Muscle of leg (tissue), 11 donors: ENCODE measurements around the gene KIAA1958. TPM values are rescaled to one million over a fixed set of nuclear protein-coding genes. Genes with fewer than 3 reads are reported as not detected.

Source experiments
- DNase-seq: peaks from one replicate; pipeline ENCODE4 v3.0.0; 2013
- H3K27ac ChIP-seq: one replicate; pipeline ENCODE4 v1.5.1; 2013; ENCODE audit warnings: mild to moderate bottlenecking, low read length, control low read depth
- H3K27me3 ChIP-seq: one replicate; pipeline ENCODE4 v1.6.1; 2013; ENCODE audit warnings: low read length; ENCODE audit not compliant: control insufficient read depth, insufficient read depth
- H3K36me3 ChIP-seq: one replicate; pipeline ENCODE4 v1.6.1; 2013; ENCODE audit warnings: low read length; ENCODE audit not compliant: control insufficient read depth, insufficient read depth
- H3K4me1 ChIP-seq: one replicate; pipeline ENCODE4 v1.6.1; 2013; ENCODE audit warnings: low read length; ENCODE audit not compliant: control insufficient read depth, insufficient read depth
- H3K4me3 ChIP-seq: one replicate; pipeline ENCODE4 v1.5.1; 2013; ENCODE audit warnings: low read length, control low read depth
- H3K9me3 ChIP-seq: replicated peaks from 2 replicates; pipeline ENCODE4 v1.6.1; 2013; ENCODE audit warnings: low read depth, low read length; ENCODE audit not compliant: control insufficient read depth
- WGBS: methylation state at CpG from one replicate; pipeline ENCODE4 v1.1.5; 2013; ENCODE audit warnings: missing lambda C conversion rate; ENCODE audit not compliant: insufficient coverage; 5-methylcytosine and 5-hydroxymethylcytosine counted together
- polyA plus RNA-seq, 8 donors: library from polyadenylated mRNA; unstranded; fragments of 120-200 nt; gene quantifications; one replicate each; pipeline versions ENCODE4 v1.2.1 to v1.2.3, GENCODE V29; 2013; ENCODE audit warnings: inconsistent platforms in 1 of 8, low replicate concordance in 1 of 8; ENCODE audit not compliant: insufficient read length in 8 of 8, insufficient read depth in 1 of 8
- total RNA-seq: library from RNA; stranded (reverse); fragments of 120-200 nt; gene quantifications from one replicate; pipeline ENCODE4 v1.2.4, GENCODE V29; 2013

Gene KIAA1958
- total and polyA plus RNA-seq, 9 donors = 2.1 to 4.9 (median 3.3) TPM

DNA sequence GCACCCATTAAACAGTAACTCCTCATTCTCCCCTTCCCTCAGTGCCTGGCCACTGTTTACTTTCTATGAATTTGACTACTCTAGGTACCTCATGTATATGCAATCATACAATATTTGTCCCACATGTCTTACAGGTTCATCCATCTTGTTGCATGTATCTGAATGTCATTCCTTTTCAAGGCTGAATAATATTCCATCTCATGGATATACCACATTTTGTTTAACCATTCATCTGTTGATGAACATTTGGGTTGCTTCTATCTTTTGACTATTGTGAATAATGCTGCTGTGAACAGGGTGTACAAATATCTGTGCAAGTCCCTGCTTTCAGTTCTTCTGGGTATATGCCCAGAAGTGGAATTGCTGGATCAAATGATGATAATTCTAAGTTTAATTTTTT lies 190.4 kb downstream of the KIAA1958 start:
- Histone ChIP-seq H3K36me3 (no peaks in the 10 kb centered on the region), H3K27ac (no peak overlapping the region), H3K4me1 (no peaks in the 10 kb centered on the region), H3K4me3 (no peak overlapping the region), H3K9me3 (peaks cover 17% of the 10 kb centered on the region), H3K27me3 (no peaks in the 10 kb centered on the region)
- DNase-seq = no peak

GRCh38 chr9:112680731-112681402 lies 194.2 kb downstream of the KIAA1958 start:
- DNase-seq = no peak
- H3K27ac ChIP-seq = no peak overlapping the region
- no peak overlapping the region for H3K4me3 ChIP-seq
- 75% methylated on average over 4 of the region's 6 CpGs for WGBS
- H3K4me1 ChIP-seq = no peaks in the 10 kb centered on the region
- H3K27me3 ChIP-seq = no peaks in the 10 kb centered on the region
- peaks cover 2% of the 10 kb centered on the region for H3K36me3 ChIP-seq
- peaks cover 17% of the 10 kb centered on the region for H3K9me3 ChIP-seq

DNA sequence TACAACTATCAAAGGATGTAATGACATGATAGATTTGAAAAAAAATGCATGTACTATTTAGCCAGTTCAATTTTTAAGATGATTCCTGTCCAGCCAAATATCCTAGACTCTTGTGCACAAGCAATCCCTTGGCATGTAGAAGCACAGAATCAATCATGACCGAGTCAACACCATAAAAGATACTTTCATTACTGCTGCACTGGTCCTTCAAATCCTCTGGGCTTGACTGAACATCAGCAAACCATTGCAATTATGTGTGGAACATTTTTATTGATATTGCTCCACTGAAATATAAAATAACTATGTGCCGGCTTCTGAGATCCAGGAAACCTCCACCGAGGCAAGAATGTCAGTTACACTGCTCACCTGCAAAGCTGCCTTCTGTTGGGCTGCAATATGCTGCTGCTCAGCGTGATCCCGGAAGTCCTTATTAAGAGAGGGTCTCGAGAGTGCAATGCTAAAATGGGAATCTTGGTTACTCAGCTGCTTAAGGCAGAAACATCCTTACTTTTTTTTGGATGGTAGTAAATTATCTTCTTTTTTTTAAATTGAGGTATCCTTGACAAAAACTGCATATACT lies 202.6 kb downstream of the KIAA1958 start:
- H3K9me3 ChIP-seq = no peaks in the 10 kb centered on the region

DNA sequence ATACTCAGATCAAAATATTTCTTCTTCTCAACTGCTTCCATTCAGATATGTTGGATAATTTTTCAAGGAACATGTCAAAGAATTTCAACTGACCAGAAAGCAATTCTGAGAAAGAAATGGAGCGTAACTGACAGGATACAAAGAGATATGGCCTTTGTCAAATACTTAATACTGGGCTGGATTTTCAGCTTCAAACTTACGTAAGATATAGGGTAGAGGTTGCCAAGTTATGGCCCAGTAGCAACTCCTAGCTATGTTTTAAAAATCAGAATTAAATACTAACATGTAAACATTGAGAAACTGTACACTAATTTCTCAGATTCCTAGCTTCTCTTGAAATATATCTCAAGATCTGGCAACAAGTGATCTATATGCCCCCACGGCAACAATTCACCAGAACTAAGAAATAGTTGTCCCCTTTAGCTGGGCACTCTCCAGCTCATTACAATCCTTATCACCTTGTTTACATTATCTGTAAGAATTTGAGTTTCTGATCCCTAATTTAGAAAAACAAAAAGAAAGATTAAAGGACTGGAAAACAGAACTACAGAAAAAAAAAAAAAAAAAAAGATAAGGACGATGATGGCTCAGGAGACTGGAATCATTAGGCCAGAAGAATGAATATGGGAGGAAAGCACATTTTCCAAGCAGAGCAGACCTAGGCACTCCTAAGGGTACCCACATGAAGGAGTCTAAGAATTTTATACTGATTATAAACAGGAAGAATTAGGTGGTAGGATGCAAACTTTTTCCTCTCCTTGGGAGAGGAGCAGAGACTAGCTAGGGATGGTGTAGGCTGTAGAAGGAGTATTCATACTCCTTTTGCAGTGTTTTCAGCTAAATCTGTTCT lies 208.3 kb downstream of the KIAA1958 start:
- Histone ChIP-seq H3K36me3 (peaks cover 34% of the 10 kb centered on the region), H3K9me3 (no peaks in the 10 kb centered on the region), H3K27me3 (no peaks in the 10 kb centered on the region), H3K4me3 (no peak overlapping the region), H3K27ac (no peak overlapping the region), H3K4me1 (no peaks in the 10 kb centered on the region)
- no peak for DNase-seq
- WGBS = 100% methylated on average over 1 of the region's 4 CpGs

More for the DNA sequence above, 202.6 kb downstream of the KIAA1958 start:
- H3K4me3 ChIP-seq = no peak overlapping the region
- WGBS = 33% methylated on average over 4 of the region's 6 CpGs
- no peaks in the 10 kb centered on the region for H3K4me1 ChIP-seq
- no peaks in the 10 kb centered on the region for H3K27me3 ChIP-seq
- peak; percentile 52 for DNase-seq
- peaks cover 25% of the 10 kb centered on the region for H3K36me3 ChIP-seq
- no peak overlapping the region for H3K27ac ChIP-seq

DNA sequence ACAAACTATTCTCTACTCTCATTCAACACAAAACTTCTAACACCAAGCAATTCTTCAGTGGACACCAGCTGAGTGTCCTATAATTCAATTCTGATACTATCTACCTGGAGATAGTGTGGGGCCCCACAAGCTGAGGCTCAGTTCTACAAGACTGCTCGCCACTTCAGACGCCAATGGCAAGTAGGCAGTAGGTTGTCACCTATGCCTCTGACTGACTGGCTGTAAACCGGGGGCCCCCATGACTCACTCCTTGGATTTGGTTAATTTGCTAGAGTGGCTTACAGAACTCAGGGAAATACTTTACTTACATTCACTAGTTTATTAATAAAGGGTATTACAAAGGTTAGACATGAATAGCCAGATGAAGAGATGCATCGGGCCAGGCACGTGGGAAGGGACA lies 209.8 kb downstream of the KIAA1958 start:
- WGBS = no CpG with 5 or more reads among the region's 5 CpGs
- Histone ChIP-seq H3K4me1 (no peaks in the 10 kb centered on the region), H3K27ac (no peak overlapping the region), H3K4me3 (no peak overlapping the region), H3K27me3 (no peaks in the 10 kb centered on the region), H3K36me3 (peaks cover 24% of the 10 kb centered on the region), H3K9me3 (no peaks in the 10 kb centered on the region)
- no peak for DNase-seq

DNA sequence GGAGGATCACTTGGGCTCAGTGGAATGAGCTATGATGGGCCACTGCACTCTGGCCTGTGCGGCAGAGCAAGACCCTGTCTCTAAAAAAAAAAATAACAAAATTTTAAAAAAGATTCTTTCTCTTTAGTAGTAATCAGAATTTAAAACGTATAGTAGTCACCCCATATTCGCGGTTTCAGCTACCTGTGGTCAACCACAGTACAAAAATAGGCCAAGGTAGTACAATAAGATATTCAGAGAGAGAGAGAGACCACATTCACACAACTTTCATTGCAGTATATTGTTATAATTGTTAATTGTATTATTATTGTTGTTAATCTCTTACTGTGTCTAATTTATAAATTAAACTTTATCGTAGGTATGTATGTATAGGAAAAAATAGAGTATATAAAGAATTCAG lies 212.6 kb downstream of the KIAA1958 start:
- H3K4me3 ChIP-seq = no peak overlapping the region
- no peaks in the 10 kb centered on the region for H3K27me3 ChIP-seq
- H3K27ac ChIP-seq = no peak overlapping the region
- H3K4me1 ChIP-seq = no peaks in the 10 kb centered on the region
- WGBS = no CpG with 5 or more reads among the region's 5 CpGs
- DNase-seq = no peak
- H3K9me3 ChIP-seq = no peaks in the 10 kb centered on the region
- H3K36me3 ChIP-seq = peaks cover 12% of the 10 kb centered on the region

DNA sequence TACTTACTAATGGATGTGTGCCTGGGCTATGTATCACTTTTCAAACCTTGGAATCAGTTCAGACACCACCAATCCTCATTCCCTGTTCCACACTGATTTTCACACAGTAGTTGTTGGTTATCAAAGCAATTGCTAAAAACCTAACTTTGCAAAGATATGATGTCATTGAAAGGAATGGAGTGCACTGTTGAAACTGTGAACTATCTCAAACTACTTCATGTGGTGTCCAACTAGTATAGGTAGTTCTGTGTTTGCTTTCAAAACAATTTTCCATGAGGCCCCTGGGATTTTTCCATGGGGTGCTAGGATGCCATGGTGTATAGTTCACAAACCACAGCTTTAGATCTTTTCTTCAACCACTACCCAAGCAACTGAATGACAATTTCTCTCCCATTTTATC lies 213.5 kb downstream of the KIAA1958 start:
- DNase-seq = no peak
- no peak overlapping the region for H3K27ac ChIP-seq
- no peak overlapping the region for H3K4me3 ChIP-seq
- peaks cover 12% of the 10 kb centered on the region for H3K36me3 ChIP-seq
- H3K27me3 ChIP-seq = no peaks in the 10 kb centered on the region
- no peaks in the 10 kb centered on the region for H3K9me3 ChIP-seq
- no peaks in the 10 kb centered on the region for H3K4me1 ChIP-seq

GRCh38 chr9:112703304-112703703 lies 216.7 kb downstream of the KIAA1958 start:
- Histone ChIP-seq H3K9me3 (no peaks in the 10 kb centered on the region), H3K4me3 (no peak overlapping the region), H3K36me3 (no peaks in the 10 kb centered on the region), H3K27me3 (no peaks in the 10 kb centered on the region), H3K27ac (no peak overlapping the region), H3K4me1 (no peaks in the 10 kb centered on the region)
- no peak for DNase-seq
- WGBS = no CpG with 5 or more reads among the region's 2 CpGs

- no peaks in the 10 kb centered on the region for H3K27me3 ChIP-seq
- H3K9me3 ChIP-seq = no peaks in the 10 kb centered on the region
- DNase-seq = peak; percentile 57
- H3K36me3 ChIP-seq = peaks cover 3% of the 10 kb centered on the region
- H3K4me1 ChIP-seq = no peaks in the 10 kb centered on the region
- H3K27ac ChIP-seq = no peak overlapping the region
- H3K4me3 ChIP-seq = no peak overlapping the region
- WGBS = 48% methylated on average over 5 of the region's 6 CpGs
Measured at GRCh38 chr9:112705768-112706427, 219.3 kb downstream of the KIAA1958 start.
